Esophagus muscularis mucosa (tissue), 3 donors: ENCODE measurements around the gene ZNF26.

Experiments used
- CTCF ChIP-seq, 3 experiments: fragments of 200-600 bp in 2 of 3; fragments of 450-650 bp in 1 of 3; sonication (generic) in 2 of 3; IDR thresholded peaks; one replicate each; pipeline ENCODE4 v1.5.1; 2017 to 2019; ENCODE audit warnings: antibody characterized with exemption in 3 of 3, mild to moderate bottlenecking in 2 of 3, moderate library complexity in 1 of 3
- POLR2AphosphoS5 ChIP-seq, 2 donors: sonication (generic); formaldehyde crosslinking; IDR thresholded peaks; one replicate each; pipeline ENCODE4 v1.6.1; 2017; ENCODE audit warnings: antibody characterized with exemption in 2 of 2

GRCh38 chr12:132949936-132950837, 36.0 kb upstream of the ZNF26 start:
- TF ChIP-seq CTCF (IDR thresholded peaks at IDR 0.05): no peak
- no peak for TF ChIP-seq POLR2AphosphoS5 (IDR thresholded peaks at IDR 0.05)
